Endothelial cell of umbilical vein (primary cell): ENCODE results near the gene ZNF527. TPM values are rescaled to one million over a fixed set of nuclear protein-coding genes. Genes with fewer than 3 reads are reported as not detected.
A peak's percentile ranks its signal among the peaks of the same experiment; 100 is the strongest.
"Not testable (repeated sequence)": the region's sequence is repeated elsewhere in the genome, so short reads cannot be mapped to it uniquely, and the experiment has no call there.

Experiments
- BruUV-seq: library from RNA; stranded (reverse); fragments of 400-500 nt; replicated peaks from 2 replicates; lab custom pipeline; 2021; lab: Mats Ljungman, UMichigan
- CTCF ChIA-PET: fragments of 300-600, 350-600 bp; sonication (Branson Sonifier 250); formaldehyde crosslinking; loops from one replicate; lab custom pipeline; 2021; ENCODE audit warnings: antibody characterized with exemption, inconsistent platforms; lab: Charles Lee
- POLR2A ChIA-PET: fragments of 300-600, 350-600 bp; sonication (Branson Sonifier 250); formaldehyde crosslinking; loops from one replicate; lab custom pipeline; 2021; ENCODE audit warnings: antibody characterized with exemption, inconsistent platforms; lab: Charles Lee
- DNase-seq: peaks from one replicate; pipeline ENCODE4 v3.0.0-alpha.2; 2011; ENCODE audit warnings: low read depth, low spot score
- FAIRE-seq: peaks from 2 replicates; lab custom pipeline; 2011; peaks lifted over from hg19 to GRCh38; lab: Jason Lieb, UNC
- H2AFZ ChIP-seq: 2 replicates; pipeline ENCODE4 v1.6.0; 2012; ENCODE audit warnings: low read depth, low read length, control low read depth, inconsistent platforms
- H3K27ac ChIP-seq: 2 replicates; pipeline ENCODE4 v1.5.1; 2011; ENCODE audit warnings: low read depth, mild to moderate bottlenecking, control low read depth, low read length, moderate library complexity; ENCODE audit not compliant: insufficient read depth
- H3K27me3 ChIP-seq, 2 experiments: 2 replicates each; pipeline versions ENCODE4 v1.6.0 to v1.6.1; 2011; ENCODE audit warnings: low read length in 2 of 2, mixed read lengths in 1 of 2; ENCODE audit not compliant: control insufficient read depth in 2 of 2, insufficient read depth in 2 of 2
- H3K36me3 ChIP-seq, 2 experiments: 2 replicates in 1 of 2; 3 replicates in 1 of 2; pipeline ENCODE4 v1.5.1; 2011; ENCODE audit warnings: low read length in 2 of 2, mild to moderate bottlenecking in 1 of 2, moderate library complexity in 1 of 2; ENCODE audit not compliant: control insufficient read depth in 2 of 2, insufficient read depth in 2 of 2; ENCODE audit errors: extremely low read depth in 1 of 2
- H3K4me1 ChIP-seq: 3 replicates; pipeline ENCODE4 v1.5.1; 2011; ENCODE audit warnings: mild to moderate bottlenecking, low read length; ENCODE audit not compliant: control insufficient read depth, insufficient read depth; ENCODE audit errors: extremely low read depth
- H3K4me2 ChIP-seq: 2 replicates; pipeline ENCODE4 v1.6.1; 2011; ENCODE audit warnings: low read length, control low read depth, mixed read lengths; ENCODE audit not compliant: insufficient read depth
- H3K4me3 ChIP-seq, 3 experiments: fragments of 200-600 bp in 1 of 3; sonication (generic), shearing (Covaris generic) in 1 of 3; replicated peaks in 1 of 3; 2 replicates each; pipeline ENCODE4 v1.5.1; 2011 to 2016; ENCODE audit warnings: control low read depth in 3 of 3, low read length in 3 of 3, mild to moderate bottlenecking in 2 of 3, inconsistent platforms in 1 of 3, low read depth in 1 of 3, moderate library complexity in 1 of 3; ENCODE audit not compliant: insufficient read depth in 1 of 3
- H3K79me2 ChIP-seq: 2 replicates; pipeline ENCODE4 v1.6.0; 2012; ENCODE audit warnings: low read length, inconsistent platforms; ENCODE audit not compliant: control insufficient read depth, insufficient read depth
- H3K9ac ChIP-seq: replicated peaks from 2 replicates; pipeline ENCODE3; 2011; ENCODE audit warnings: low read length, control low read depth; ENCODE audit not compliant: insufficient read depth; ENCODE audit errors: extremely low read depth
- H3K9me1 ChIP-seq: replicated peaks from 3 replicates; pipeline ENCODE4 v1.6.0; 2011; ENCODE audit warnings: mild to moderate bottlenecking, low read length; ENCODE audit not compliant: control insufficient read depth, insufficient read depth; ENCODE audit errors: extremely low read depth
- H3K9me3 ChIP-seq: replicated peaks from 2 replicates; pipeline ENCODE4 v1.5.1; 2012; ENCODE audit warnings: low read length, inconsistent platforms; ENCODE audit not compliant: control insufficient read depth, insufficient read depth
- H4K20me1 ChIP-seq: replicated peaks from 2 replicates; pipeline ENCODE3; 2011; ENCODE audit warnings: mild to moderate bottlenecking, low read length; ENCODE audit not compliant: control insufficient read depth, insufficient read depth; ENCODE audit errors: extremely low read depth
- FOS ChIP-seq: IDR thresholded peaks from 2 replicates; pipeline ENCODE4 v1.6.1; 2011; ENCODE audit warnings: mild to moderate bottlenecking, low read length, moderate library complexity, borderline replicate concordance; ENCODE audit not compliant: insufficient read depth
- GATA2 ChIP-seq: IDR thresholded peaks from 2 replicates; pipeline ENCODE4 v1.7.0; 2011; ENCODE audit warnings: low read depth, mild to moderate bottlenecking, moderate library complexity, mixed read lengths, low read length; ENCODE audit not compliant: insufficient read length, insufficient read depth
- dilution Hi-C: fragments of 300-500 bp; cut with MboI; formaldehyde crosslinking; loops from one replicate; pipeline ENCODE4 v1.15.0; 2019; ENCODE audit warnings: low sequenced_read_pairs; ENCODE audit not compliant: extremely low pct_ligation_motif_present
- intact Hi-C: fragments of 100-400 bp; cut with micrococcal nuclease; formaldehyde crosslinking; loops from one replicate; pipeline ENCODE4 v1.10.0; 2022
- polyA plus RNA-seq, 4 experiments: library from polyadenylated mRNA; depleted of rRNA in 3 of 4; stranded (reverse) in 3 of 4; unstranded in 1 of 4; fragments of >200 nt; gene quantifications; 2 replicates each; pipeline versions ENCODE4 v1.2.1 to v1.2.3, GENCODE V29; 2011 to 2012; ENCODE audit warnings: missing spikeins in 1 of 4
- total RNA-seq: library from RNA; stranded (reverse); gene quantifications from 2 replicates; pipeline ENCODE4 v1.2.3, GENCODE V29; 2021
- TF ChIP-seq, protein P1 (sequence below): IDR thresholded peaks from 2 replicates; pipeline ENCODE4 v1.6.1; 2011; ENCODE audit not compliant: insufficient read depth, insufficient read length

ZNF527 gene
- total and polyA plus RNA-seq, 2 donors (not counting 3 experiments of a cell fraction or from before 2014, with no cell fraction given): 2.9 to 3.6 TPM

DNA sequence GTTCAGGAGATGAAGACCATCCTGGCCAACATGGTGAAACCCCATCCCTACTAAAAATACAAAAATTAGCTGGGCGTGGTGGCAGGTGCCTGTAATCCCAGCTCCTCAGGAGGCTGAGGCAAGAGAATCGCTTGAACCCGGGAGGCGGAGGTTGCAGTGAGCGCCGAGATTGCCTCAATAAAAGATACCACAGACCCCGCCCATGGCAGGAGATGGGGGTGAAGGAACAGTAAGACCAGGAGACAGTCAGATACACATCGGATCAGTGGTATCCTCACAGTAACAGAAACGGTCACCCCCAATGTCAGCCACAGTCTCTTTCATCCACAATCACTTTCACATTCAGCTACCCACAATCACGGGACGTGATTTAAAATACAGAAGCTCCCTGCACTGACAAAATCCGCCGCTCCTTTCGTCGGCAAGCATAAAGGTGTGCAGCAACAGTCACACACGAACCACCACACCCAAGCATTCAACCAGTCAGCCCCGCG, 466 bp upstream of the ZNF527 start:
- H3K36me3 ChIP-seq, H3K4me1 ChIP-seq, H3K27me3 ChIP-seq, H3K27ac ChIP-seq, dilution Hi-C loops, H4K20me1 ChIP-seq, DNase-seq, BruUV-seq, H3K9me3 ChIP-seq, FAIRE-seq, H3K79me2 ChIP-seq, H3K9me1 ChIP-seq: not testable (repeated sequence)
- H2AFZ ChIP-seq: peak overlapping the region; percentile 74
- peak overlapping the region; percentile 50 for H3K4me2 ChIP-seq
- H3K4me3 ChIP-seq: peak overlapping the region; percentile 12 to 89 (median 72)
- peak overlapping the region; percentile 39 for H3K9ac ChIP-seq
- intact Hi-C loops: loop anchor here (2.0 kb wide), 2 partner anchors 96 to 154 kb away; partner anchors contain the start of gene ZNF569
- ChIA-PET POLR2A (interaction anchor here (0.5 to 1.4 kb wide), 6 partner anchors 36 to 224 kb away, joined by 3 to 9 read pairs (median 4); partner anchors contain the start of genes ZNF540, ZNF569, ZNF570 and ZNF571), CTCF (interaction anchor here (0.7 to 1.4 kb wide), 7 partner anchors 8 to 97 kb away, joined by 3 to 8 read pairs (median 4); partner anchors contain the start of gene ZNF569)

DNA sequence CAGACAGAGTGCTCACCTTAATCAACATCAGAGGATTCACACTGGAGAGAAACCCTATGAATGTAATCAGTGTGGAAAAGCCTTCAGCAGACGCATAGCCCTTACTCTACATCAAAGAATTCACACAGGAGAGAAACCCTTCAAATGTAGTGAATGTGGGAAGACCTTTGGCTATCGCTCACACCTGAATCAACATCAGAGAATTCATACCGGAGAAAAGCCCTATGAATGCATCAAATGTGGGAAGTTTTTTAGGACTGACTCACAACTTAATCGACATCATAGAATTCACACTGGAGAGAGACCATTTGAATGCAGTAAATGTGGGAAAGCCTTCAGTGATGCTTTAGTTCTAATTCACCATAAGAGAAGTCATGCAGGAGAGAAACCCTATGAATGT, 18.3 kb downstream of the ZNF527 start:
- TF ChIP-seq GATA2 (no peak), FOS (no peak)
- TF ChIP-seq, protein P1, sequence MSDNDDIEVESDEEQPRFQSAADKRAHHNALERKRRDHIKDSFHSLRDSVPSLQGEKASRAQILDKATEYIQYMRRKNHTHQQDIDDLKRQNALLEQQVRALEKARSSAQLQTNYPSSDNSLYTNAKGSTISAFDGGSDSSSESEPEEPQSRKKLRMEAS: no peak
- no peak overlapping the region for H3K4me2 ChIP-seq
- DNase-seq (no peak), FAIRE-seq (no peak)
- H4K20me1 ChIP-seq: no peaks in the 10 kb centered on the region
- no peak overlapping the region for H3K9ac ChIP-seq
- peaks cover 0 to 2% of the 10 kb centered on the region in 2 experiments for H3K36me3 ChIP-seq
- ChIA-PET POLR2A (no interaction called here), CTCF (no interaction called here)
- peaks cover 21% of the 10 kb centered on the region for H3K9me3 ChIP-seq
- no peaks in the 10 kb centered on the region for H3K4me1 ChIP-seq
- no peak overlapping the region for H2AFZ ChIP-seq
- intact Hi-C loops: no loop called here
- BruUV-seq: no TSS peak
- no peaks in the 10 kb centered on the region for H3K27me3 ChIP-seq
- no peaks in the 10 kb centered on the region for H3K9me1 ChIP-seq
- dilution Hi-C loops: no loop called here
- H3K79me2 ChIP-seq: no peaks in the 10 kb centered on the region
- no peak overlapping the region for H3K4me3 ChIP-seq
- H3K27ac ChIP-seq: no peak overlapping the region

DNA sequence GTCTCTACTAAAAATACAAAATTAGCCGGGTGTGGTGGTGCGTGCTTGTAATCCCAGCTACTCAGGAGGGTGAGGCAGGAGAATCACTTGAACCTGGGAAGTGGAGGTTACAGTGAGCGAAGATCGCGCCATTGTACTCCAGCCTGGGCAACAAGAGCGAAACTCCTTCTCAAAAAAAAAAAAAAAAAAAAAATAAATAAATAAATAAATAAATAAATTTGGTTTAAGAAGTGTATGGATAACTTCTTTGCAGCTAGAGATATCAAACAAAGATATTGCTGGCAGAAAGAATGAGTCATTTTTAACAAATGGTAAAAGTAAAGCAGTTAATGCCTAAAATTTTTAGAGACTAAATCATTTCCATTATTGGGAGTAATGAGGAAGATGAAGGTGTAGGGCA, 20.5 kb downstream of the ZNF527 start:
- BruUV-seq, dilution Hi-C loops, H3K4me1 ChIP-seq, FAIRE-seq, H3K27me3 ChIP-seq, H2AFZ ChIP-seq, H4K20me1 ChIP-seq, DNase-seq, H3K4me2 ChIP-seq, intact Hi-C loops, POLR2A ChIA-PET, H3K27ac ChIP-seq, H3K79me2 ChIP-seq, H3K36me3 ChIP-seq, H3K9ac ChIP-seq, CTCF ChIA-PET, H3K4me3 ChIP-seq, H3K9me1 ChIP-seq: not testable (repeated sequence)
- peaks cover 23% of the 10 kb centered on the region for H3K9me3 ChIP-seq
